SKM-1 (cell line): ENCODE data around the gene PFN4.

ENCODE experiments used
- DNase-seq: peaks from one replicate; lab custom pipeline; 2025; ENCODE audit not compliant: unreplicated experiment; lab: John Stamatoyannopoulos, UW

PFN4 gene

DNA sequence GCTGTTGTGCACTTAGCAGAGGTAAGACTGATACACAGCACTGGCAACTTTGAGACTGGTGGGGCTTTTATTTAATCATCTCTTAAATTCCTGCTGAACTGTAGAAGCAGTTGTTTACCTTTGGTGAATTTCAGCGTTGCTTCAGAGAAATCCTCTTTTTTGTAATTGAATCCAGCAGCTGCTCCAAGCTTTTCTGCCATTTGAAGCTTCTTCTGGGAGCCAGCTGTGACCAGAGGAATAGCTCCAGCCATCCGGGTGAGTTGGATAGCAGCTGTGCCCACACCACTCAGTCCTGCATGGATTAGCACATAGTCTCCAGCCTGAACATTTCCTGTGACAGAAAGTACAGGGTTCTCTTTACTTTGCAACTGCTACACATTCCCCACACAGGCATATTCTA, 42.4 kb downstream of the PFN4 start:
- no peak for DNase-seq

DNA sequence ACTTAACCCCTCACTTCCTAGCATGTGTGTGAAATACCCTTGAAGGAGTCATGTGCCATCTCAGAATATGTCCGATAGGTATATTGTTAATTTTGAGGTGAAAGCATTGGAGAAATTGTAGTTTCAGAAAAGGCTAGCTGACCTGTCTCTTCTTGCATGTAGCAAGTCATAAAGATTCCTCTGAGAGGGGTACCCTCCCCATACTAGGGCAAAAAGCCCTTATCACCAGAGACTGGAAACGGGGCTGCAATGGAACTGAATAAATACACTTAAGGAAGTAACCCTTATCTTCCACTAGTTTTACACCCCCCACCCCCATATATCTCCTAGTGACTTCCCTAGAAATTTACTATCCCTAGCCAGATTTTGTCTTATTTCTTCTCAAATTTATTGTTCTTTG, 45.3 kb downstream of the PFN4 start:
- no peak for DNase-seq

GRCh38 chr2:24077535-24077877, 45.6 kb downstream of the PFN4 start:
- no peak for DNase-seq

DNA sequence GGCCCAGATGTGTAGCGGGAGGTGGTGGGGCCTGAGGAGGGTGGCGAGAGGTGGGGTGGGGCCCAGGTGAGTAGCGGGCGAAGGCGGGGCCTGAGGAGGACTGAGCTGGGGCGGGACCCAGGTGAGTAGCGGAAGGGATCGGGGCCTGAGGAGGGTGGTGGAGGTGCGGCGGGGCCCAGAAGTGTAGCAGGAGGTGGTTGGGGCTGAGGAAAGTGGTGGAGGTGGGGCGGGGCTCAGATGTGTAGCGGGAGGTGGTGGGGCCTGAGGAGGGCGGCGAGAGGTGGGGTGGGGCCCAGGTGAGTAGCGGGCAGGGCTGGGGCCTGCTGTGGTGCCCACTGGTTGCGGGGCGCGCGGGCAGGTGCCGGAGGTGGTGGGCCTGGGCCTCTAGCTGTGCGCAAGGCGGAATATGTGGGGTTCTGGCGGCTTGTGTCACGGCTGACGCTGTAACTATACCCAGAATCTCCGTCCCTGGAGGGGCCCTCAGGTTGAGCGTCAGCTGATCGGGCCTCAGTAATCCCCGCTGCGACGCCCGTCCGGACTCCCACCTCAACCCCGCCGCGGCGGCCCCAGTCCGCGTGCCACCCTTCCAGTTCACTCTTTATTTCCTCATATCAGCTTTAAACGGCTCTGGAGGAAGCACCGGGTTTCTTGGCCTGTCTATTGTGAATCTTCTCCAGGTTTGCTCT, 46.1 kb downstream of the PFN4 start:
- no peak for DNase-seq

- DNase-seq = peak; percentile 97
These were observed 47.0 kb downstream of the PFN4 start, which contains the start of gene SF3B6 for GRCh38 chr2:24075915-24076848. SF3B6 (minus strand) TSS chr2:24076326; CDS start chr2:24076229, 97 bp downstream.

DNA sequence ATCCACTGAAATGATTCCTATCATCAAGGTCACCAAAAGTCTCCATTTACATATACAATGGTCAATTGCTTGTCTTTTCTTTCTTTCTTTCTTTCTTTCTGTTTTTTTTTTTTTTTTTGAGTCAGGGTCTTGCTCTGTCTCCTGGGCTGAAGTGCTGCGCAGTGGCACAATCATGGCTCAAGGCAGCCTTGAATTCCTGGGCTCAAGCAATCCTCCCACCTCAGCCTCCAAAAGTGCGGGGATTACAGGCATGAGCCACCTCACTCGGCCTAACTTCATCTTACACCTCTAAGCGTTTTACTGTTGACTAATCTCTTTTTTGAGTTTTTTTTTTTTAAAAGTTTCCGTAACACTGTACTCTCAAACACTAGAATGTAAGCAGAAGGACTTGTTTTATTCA, 47.9 kb downstream of the PFN4 start:
- DNase-seq = no peak

GRCh38 chr2:24073816-24074215, 49.3 kb downstream of the PFN4 start:
- no peak for DNase-seq

DNA sequence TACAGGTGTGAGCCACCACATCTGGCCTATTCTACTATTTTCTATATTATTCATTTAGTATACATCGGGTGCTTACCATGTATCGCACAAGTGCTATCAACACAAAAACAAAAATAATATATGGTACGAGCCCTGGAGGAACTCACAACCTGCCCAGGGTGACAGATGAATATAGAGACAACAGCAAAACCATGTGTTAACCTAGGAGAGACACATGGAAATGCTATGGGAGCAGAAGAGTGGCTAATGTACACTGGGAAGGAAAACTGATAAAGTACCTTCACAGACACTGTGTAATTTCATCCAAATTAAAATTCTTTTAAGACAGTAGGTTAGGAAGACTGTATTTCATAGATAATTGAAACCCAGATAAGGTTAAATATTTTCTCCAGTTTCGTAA, 50.9 kb downstream of the PFN4 start:
- no peak for DNase-seq

- DNase-seq = no peak
These were observed 57.8 kb downstream of the PFN4 start for GRCh38 chr2:24065341-24065740.
